Measurements from ENCODE around the gene RAMP1.
A peak's percentile ranks its signal among the peaks of the same experiment; 100 is the strongest.
"Not testable (repeated sequence)": the region's sequence is repeated elsewhere in the genome, so short reads cannot be mapped to it uniquely, and the experiment has no call there.

Gene RAMP1

GRCh38 chr2:237863689-237864443 lies 4.4 kb downstream of the RAMP1 start:
- no peak for DNase-seq (ENCODE audit: low read depth)

- DNase-seq (ENCODE audit: low read depth), result no peak
Observed at GRCh38 chr2:237864444-237864931, 5.1 kb downstream of the RAMP1 start.

- peak; percentile 65 for DNase-seq (ENCODE audit: low read depth)
Observed at GRCh38 chr2:237864940-237865622, 5.7 kb downstream of the RAMP1 start.

GRCh38 chr2:237865623-237866041 lies 6.2 kb downstream of the RAMP1 start:
- DNase-seq (ENCODE audit: low read depth), result peak; percentile 22

GRCh38 chr2:237866101-237866621 lies 6.7 kb downstream of the RAMP1 start:
- DNase-seq (ENCODE audit: low read depth), result peak; percentile 74

GRCh38 chr2:237867465-237867864 lies 8.0 kb downstream of the RAMP1 start:
- DNase-seq (ENCODE audit: low read depth), result no peak

GRCh38 chr2:237868074-237868473 lies 8.7 kb downstream of the RAMP1 start:
- DNase-seq (ENCODE audit: low read depth), result not testable (repeated sequence)

GRCh38 chr2:237868631-237869342 lies 9.4 kb downstream of the RAMP1 start:
- peak; percentile 68 for DNase-seq (ENCODE audit: low read depth)

GRCh38 chr2:237869343-237870102 lies 10.1 kb downstream of the RAMP1 start:
- no peak for DNase-seq (ENCODE audit: low read depth)

GRCh38 chr2:237870126-237870525 lies 10.7 kb downstream of the RAMP1 start:
- DNase-seq (ENCODE audit: low read depth), result no peak

GRCh38 chr2:237870754-237871651 lies 11.6 kb downstream of the RAMP1 start:
- DNase-seq (ENCODE audit: low read depth), result no peak

GRCh38 chr2:237872178-237872887 lies 12.9 kb downstream of the RAMP1 start:
- DNase-seq (ENCODE audit: low read depth), result no peak

- DNase-seq (ENCODE audit: low read depth), result peak; percentile 27
Observed at GRCh38 chr2:237873421-237873831, 14.0 kb downstream of the RAMP1 start.

- no peak for DNase-seq (ENCODE audit: low read depth)
Observed at GRCh38 chr2:237873897-237874551, 14.6 kb downstream of the RAMP1 start.

- DNase-seq (ENCODE audit: low read depth), result peak; percentile 96
Observed at GRCh38 chr2:237874585-237875161, 15.2 kb downstream of the RAMP1 start.

GRCh38 chr2:237875256-237876060 lies 16.0 kb downstream of the RAMP1 start:
- no peak for DNase-seq (ENCODE audit: low read depth)

- DNase-seq (ENCODE audit: low read depth), result no peak
Observed at GRCh38 chr2:237876061-237876526, 16.7 kb downstream of the RAMP1 start.

GRCh38 chr2:237876532-237876931 lies 17.1 kb downstream of the RAMP1 start:
- no peak for DNase-seq (ENCODE audit: low read depth)
